Duodenal mucosa (tissue), 2 donors: Measurements from ENCODE around the gene CDC25C.

Source experiments
- H3K27ac ChIP-seq: one replicate; pipeline ENCODE4 v1.7.0; 2013; ENCODE audit warnings: low read depth, low read length
- H3K27me3 ChIP-seq, 2 donors: one replicate each; pipeline ENCODE4 v1.7.0; 2013; ENCODE audit warnings: low read length in 2 of 2, control low read depth in 1 of 2; ENCODE audit not compliant: insufficient read depth in 2 of 2, control insufficient read depth in 1 of 2
- H3K36me3 ChIP-seq, 2 donors: one replicate each; pipeline ENCODE4 v1.7.0; 2013; ENCODE audit warnings: low read length in 2 of 2, control low read depth in 1 of 2; ENCODE audit not compliant: insufficient read depth in 2 of 2, control insufficient read depth in 1 of 2
- H3K4me1 ChIP-seq, 2 donors: one replicate each; pipeline ENCODE4 v1.7.0; 2013; ENCODE audit warnings: low read length in 2 of 2, control low read depth in 1 of 2; ENCODE audit not compliant: insufficient read depth in 2 of 2, control insufficient read depth in 1 of 2
- H3K4me3 ChIP-seq, 2 donors: one replicate each; pipeline ENCODE4 v1.7.0; 2013; ENCODE audit warnings: low read length in 2 of 2, low read depth in 1 of 2
- H3K9ac ChIP-seq, 2 donors: one replicate each; pipeline ENCODE4 v1.7.0; 2013; ENCODE audit warnings: low read length in 2 of 2, low read depth in 1 of 2
- H3K9me3 ChIP-seq, 2 donors: one replicate each; pipeline ENCODE4 v1.7.0; 2013; ENCODE audit warnings: low read length in 2 of 2, control low read depth in 1 of 2; ENCODE audit not compliant: control insufficient read depth in 1 of 2

The CDC25C gene

GRCh38 chr5:138280915-138281314, 50.7 kb downstream of the CDC25C start:
- Histone ChIP-seq H3K27me3 (no peaks in the 10 kb centered on the region), H3K4me3 (no peak overlapping the region), H3K4me1 (peaks cover under 1 to 4% of the 10 kb centered on the region in 2 donors), H3K36me3 (no peaks in the 10 kb centered on the region), H3K27ac (no peak overlapping the region), H3K9ac (no peak overlapping the region), H3K9me3 (no peaks in the 10 kb centered on the region)

GRCh38 chr5:138276402-138277054, 55.1 kb downstream of the CDC25C start:
- H3K4me1 ChIP-seq: peaks cover 9 to 10% of the 10 kb centered on the region in 2 donors
- H3K9me3 ChIP-seq: no peaks in the 10 kb centered on the region
- no peak overlapping the region for H3K9ac ChIP-seq
- no peak overlapping the region for H3K4me3 ChIP-seq
- H3K36me3 ChIP-seq: no peaks in the 10 kb centered on the region
- no peak overlapping the region for H3K27ac ChIP-seq
- peaks cover 4 to 9% of the 10 kb centered on the region in 2 donors for H3K27me3 ChIP-seq

- Histone ChIP-seq H3K4me3 (no peak overlapping the region), H3K27me3 (peaks cover 4 to 9% of the 10 kb centered on the region in 2 donors), H3K36me3 (no peaks in the 10 kb centered on the region), H3K4me1 (peaks cover 9 to 10% of the 10 kb centered on the region in 2 donors), H3K27ac (no peak overlapping the region), H3K9me3 (no peaks in the 10 kb centered on the region), H3K9ac (no peak overlapping the region)
These were observed 55.7 kb downstream of the CDC25C start for GRCh38 chr5:138275895-138276294.

- Histone ChIP-seq H3K9me3 (no peaks in the 10 kb centered on the region), H3K36me3 (no peaks in the 10 kb centered on the region), H3K27me3 (peaks cover 4 to 9% of the 10 kb centered on the region in 2 donors), H3K4me1 (peaks cover 9 to 10% of the 10 kb centered on the region in 2 donors), H3K27ac (no peak overlapping the region), H3K4me3 (no peak overlapping the region), H3K9ac (no peak overlapping the region)
These were observed 56.2 kb downstream of the CDC25C start for GRCh38 chr5:138275379-138275782.

- H3K27me3 ChIP-seq: peaks cover 4 to 9% of the 10 kb centered on the region in 2 donors
- H3K36me3 ChIP-seq: no peaks in the 10 kb centered on the region
- no peak within 1 kb of the TSS for H3K9ac ChIP-seq
- no peaks in the 10 kb centered on the region for H3K9me3 ChIP-seq
- H3K4me3 ChIP-seq: peak within 1 kb of the TSS; percentile 17 to 43
- peaks cover 9 to 10% of the 10 kb centered on the region in 2 donors for H3K4me1 ChIP-seq
- H3K27ac ChIP-seq: no peak within 1 kb of the TSS
These were observed 57.3 kb downstream of the CDC25C start, which contains the start of gene GFRA3 for GRCh38 chr5:138274189-138274853. TSS of gene GFRA3 (minus strand) at chr5:138274621. CDS start at chr5:138274424, 197 bp downstream.

- H3K9ac ChIP-seq: no peak overlapping the region
- no peak overlapping the region for H3K27ac ChIP-seq
- H3K9me3 ChIP-seq: no peaks in the 10 kb centered on the region
- peak overlapping the region; percentile 17 to 43 for H3K4me3 ChIP-seq
- peaks cover 9 to 10% of the 10 kb centered on the region in 2 donors for H3K4me1 ChIP-seq
- peaks cover 4 to 9% of the 10 kb centered on the region in 2 donors for H3K27me3 ChIP-seq
- no peaks in the 10 kb centered on the region for H3K36me3 ChIP-seq
These were observed 57.8 kb downstream of the CDC25C start for GRCh38 chr5:138273834-138274188.

- no peaks in the 10 kb centered on the region for H3K36me3 ChIP-seq
- no peak overlapping the region for H3K27ac ChIP-seq
- H3K9ac ChIP-seq: no peak overlapping the region
- no peak overlapping the region for H3K4me3 ChIP-seq
- no peaks in the 10 kb centered on the region for H3K9me3 ChIP-seq
- H3K4me1 ChIP-seq: peaks cover 9 to 10% of the 10 kb centered on the region in 2 donors
- peaks cover 4 to 9% of the 10 kb centered on the region in 2 donors for H3K27me3 ChIP-seq
These were observed 58.9 kb downstream of the CDC25C start for GRCh38 chr5:138272681-138273080.

GRCh38 chr5:138271281-138271680, 60.3 kb downstream of the CDC25C start:
- Histone ChIP-seq H3K27ac (no peak overlapping the region), H3K4me1 (peaks cover 9 to 10% of the 10 kb centered on the region in 2 donors), H3K27me3 (peaks cover 4 to 9% of the 10 kb centered on the region in 2 donors), H3K9me3 (no peaks in the 10 kb centered on the region), H3K4me3 (no peak overlapping the region), H3K36me3 (no peaks in the 10 kb centered on the region), H3K9ac (no peak overlapping the region)

- Histone ChIP-seq H3K36me3 (no peaks in the 10 kb centered on the region), H3K9me3 (no peaks in the 10 kb centered on the region), H3K9ac (no peak overlapping the region), H3K27me3 (peaks cover 0 to 2% of the 10 kb centered on the region in 2 donors), H3K4me1 (no peaks in the 10 kb centered on the region), H3K4me3 (no peak overlapping the region), H3K27ac (no peak overlapping the region)
These were observed 67.4 kb downstream of the CDC25C start for GRCh38 chr5:138264183-138264582.

- H3K27me3 ChIP-seq: peaks cover 0 to 2% of the 10 kb centered on the region in 2 donors
- H3K9ac ChIP-seq: no peak overlapping the region
- H3K9me3 ChIP-seq: no peaks in the 10 kb centered on the region
- no peaks in the 10 kb centered on the region for H3K36me3 ChIP-seq
- no peak overlapping the region for H3K4me3 ChIP-seq
- H3K4me1 ChIP-seq: no peaks in the 10 kb centered on the region
- H3K27ac ChIP-seq: no peak overlapping the region
These were observed 68.0 kb downstream of the CDC25C start for GRCh38 chr5:138263581-138263980.
